Measurements from ENCODE around the gene C14orf132.

C14orf132 gene

DNA sequence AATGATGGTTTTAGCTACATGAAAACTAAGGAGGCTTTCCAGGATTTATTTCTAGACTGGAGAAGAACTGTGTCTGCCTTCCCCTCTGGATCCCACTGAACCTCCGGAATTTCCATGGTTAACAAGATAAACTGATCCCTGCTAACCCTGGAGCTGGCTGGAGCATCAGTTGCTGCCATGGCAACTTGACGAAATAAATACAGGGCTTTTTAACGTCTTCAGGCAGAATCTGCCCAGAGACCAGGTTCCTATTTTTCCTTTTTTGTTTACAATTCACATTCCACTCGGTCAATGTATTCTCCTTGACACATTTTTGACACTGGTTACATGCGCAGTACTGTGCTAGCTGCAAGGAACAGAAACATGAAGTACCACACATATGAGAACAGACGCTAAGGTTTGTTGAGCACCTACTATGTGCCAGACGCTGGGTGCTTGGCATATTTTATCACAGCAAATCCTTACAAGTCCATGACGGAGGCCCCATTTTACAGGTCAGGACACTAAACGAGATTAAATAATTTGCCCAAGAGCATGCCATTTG, 1.7 kb downstream of the C14orf132 start:
- DNase-seq: no peak

GRCh38 chr14:96042248-96042930, 3.2 kb downstream of the C14orf132 start:
- DNase-seq: no peak

GRCh38 chr14:96046630-96047029, 7.5 kb downstream of the C14orf132 start:
- DNase-seq: no peak

DNA sequence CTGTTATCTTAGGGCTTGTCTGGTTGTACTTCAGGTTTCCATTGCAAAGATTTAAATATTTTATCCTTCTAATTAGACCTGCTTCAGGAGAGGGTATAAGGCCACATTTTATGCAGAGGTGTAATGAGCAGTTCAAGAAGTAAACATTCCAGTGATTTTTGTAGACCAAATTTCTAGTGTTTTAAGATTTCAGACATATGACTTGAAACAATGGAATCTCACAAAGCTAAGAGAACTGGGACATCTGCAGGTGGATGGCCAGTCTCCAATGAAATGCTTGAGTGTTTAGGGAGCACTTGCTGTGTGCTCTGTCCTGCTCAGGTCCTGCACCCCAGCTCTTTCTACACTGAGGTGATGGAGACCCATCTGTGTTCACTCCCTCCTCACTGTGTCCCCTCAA, 7.9 kb downstream of the C14orf132 start:
- DNase-seq: no peak

DNA sequence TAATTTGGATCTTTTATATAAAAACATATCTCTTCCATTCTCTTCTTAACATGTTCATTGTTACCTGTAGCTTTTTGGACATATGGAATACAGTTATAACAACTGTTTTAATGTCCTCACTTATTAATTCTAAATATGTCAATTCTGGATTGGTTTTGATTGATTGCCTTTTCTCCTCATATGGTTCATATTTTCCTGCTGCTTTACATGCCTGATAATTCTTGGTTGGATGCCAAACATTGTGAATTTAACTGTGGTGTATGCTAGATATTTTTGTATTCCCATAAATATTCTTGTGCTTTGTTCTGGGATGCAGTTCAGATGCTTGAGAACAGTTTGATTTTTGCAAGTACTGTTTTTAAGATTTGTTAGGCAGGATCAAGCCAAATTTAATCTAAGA, 10.8 kb downstream of the C14orf132 start:
- no peak for DNase-seq

DNA sequence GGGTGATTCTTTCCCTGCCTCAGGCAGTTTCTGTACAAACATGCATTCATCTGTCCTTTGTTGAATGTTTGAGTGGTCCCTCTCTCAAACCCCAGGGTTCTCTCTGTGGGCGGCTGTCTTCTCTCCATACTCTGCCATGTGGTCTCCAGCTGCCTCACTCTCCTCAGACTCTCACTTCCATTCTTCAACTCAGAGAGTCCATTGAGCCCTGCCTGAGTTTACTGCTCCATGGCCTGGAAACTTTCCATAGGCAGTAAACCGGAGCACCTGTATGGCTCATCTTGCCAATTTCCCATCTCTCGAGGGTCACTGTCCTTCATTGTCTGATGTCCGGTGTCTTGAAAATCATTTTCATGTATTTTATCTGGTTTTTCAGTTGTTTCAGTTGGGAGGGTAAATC, 11.3 kb downstream of the C14orf132 start:
- DNase-seq: no peak

DNA sequence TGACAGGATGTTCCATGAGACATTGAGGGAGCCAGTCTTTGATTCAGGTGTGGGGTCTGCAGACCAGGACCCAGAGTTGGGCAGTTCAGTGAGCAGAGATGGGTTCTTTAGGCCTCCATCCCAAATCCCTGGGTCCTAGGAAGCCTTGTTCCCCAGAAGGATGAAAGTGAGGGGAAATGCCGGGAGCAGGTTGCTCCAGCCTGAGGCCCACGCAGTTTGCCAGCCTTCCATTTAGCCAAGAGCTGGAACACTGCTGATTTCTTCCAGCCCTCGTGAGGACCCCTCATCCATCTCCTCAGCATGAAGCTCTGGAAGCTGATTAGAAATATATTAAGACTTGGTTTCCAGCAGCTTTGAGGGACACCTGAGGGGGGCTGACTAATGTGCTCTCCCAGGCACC, 12.1 kb downstream of the C14orf132 start:
- DNase-seq: no peak

DNA sequence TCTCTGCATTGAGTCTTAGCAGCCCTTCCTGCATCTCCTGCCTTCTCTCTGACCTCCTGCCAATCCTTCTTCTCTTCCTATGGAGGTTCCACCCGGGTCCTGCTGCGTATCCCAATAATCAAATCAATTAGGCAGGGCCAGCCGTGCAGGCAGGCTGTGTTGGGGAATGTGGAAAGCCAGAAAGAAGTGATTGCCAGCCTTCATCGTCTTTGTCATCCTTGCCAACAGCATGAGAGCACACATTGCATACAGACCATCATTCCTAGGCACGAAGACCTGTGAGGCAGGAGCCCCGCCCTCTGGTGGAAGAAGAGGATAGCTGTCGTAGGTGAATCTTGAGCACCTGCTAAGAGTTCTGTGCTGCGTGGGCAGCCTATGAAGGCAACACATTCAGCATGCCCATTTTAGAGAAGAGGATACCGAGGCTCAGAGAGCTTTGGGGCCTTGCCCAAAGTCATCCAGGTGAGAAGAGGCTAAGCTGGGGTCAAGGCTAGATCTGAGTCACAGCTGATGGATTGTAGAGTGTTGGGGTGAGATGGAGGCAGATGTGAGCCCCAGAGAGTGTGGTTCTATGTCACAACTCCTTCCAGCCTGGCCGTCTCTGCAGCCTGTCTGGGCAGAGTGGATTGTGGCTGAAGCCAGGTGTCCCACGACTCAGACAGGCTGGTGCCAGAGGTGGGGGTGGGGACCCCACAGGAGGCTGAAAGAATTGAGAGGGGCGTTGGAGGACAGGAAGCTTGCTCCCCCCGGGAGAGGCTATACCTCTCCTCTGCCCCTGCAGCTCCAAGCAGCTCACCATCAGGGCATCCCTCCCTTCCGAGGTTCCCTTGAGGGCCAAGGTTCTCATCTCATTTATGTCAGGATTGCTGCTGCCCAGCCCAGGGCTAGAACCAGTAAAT, 12.7 kb downstream of the C14orf132 start:
- DNase-seq: peak in 1 of 2 experiments; percentile 13

- DNase-seq: no peak
Measured at GRCh38 chr14:96052541-96053247, 13.5 kb downstream of the C14orf132 start.

- no peak for DNase-seq
Measured at GRCh38 chr14:96053248-96053599, 14.1 kb downstream of the C14orf132 start.

GRCh38 chr14:96053600-96054381, 14.6 kb downstream of the C14orf132 start:
- no peak for DNase-seq

DNA sequence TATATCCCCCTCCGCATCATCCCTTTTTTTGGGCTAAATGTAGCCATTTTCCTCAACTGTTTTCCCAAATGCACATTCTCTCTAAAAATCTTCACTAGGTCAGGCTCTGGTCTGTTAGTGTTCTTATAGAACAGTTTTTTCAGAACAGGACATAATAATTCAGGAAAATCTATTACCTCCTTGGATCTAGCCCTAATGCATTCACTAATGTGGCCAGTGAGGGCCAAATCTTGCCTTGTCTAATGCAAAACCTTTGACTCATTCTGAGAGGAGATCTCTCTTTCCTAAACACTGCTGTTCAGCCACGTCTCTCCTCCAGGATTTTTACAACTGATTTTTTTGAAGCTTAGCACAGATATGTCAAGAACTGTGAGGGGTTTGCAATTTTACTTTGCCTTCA, 15.5 kb downstream of the C14orf132 start:
- no peak for DNase-seq

GRCh38 chr14:96055065-96055752, 16.0 kb downstream of the C14orf132 start:
- DNase-seq: no peak

DNA sequence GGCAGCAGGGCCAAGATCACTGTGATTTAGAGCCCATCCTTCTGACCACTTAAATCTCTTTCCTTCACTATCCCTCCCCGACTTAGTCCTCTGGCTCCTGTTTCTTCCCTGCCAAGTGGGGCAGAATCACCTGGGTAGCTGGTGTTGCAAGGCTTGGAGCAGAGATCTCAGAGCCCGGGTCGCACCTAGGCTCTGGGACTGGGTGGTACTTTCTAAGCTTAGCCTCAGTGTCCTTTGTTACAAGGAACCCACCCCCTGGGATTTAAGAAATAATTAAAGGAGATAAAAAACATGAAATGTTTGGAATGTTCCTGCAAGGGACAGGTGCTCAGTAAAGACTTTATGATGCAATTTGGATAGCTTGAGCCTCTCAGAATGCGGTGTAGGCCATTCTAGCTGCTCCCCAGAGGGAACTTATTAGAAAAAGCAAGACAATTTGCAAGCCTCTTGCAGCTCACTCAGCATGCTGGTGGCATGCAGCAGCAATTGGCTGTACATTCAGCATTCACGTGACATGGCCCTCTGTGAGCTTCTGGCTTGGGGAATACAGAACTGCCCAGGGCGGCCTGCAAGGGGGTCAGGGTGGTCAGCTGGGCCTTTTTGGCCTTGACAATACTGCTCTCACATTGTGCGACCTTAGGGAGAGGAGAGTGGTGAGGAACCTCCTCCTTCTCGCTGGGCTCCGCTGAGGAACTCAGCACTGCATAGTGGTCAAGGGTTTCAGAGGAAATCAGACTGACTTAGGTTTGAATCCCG, 16.8 kb downstream of the C14orf132 start:
- DNase-seq: no peak

DNA sequence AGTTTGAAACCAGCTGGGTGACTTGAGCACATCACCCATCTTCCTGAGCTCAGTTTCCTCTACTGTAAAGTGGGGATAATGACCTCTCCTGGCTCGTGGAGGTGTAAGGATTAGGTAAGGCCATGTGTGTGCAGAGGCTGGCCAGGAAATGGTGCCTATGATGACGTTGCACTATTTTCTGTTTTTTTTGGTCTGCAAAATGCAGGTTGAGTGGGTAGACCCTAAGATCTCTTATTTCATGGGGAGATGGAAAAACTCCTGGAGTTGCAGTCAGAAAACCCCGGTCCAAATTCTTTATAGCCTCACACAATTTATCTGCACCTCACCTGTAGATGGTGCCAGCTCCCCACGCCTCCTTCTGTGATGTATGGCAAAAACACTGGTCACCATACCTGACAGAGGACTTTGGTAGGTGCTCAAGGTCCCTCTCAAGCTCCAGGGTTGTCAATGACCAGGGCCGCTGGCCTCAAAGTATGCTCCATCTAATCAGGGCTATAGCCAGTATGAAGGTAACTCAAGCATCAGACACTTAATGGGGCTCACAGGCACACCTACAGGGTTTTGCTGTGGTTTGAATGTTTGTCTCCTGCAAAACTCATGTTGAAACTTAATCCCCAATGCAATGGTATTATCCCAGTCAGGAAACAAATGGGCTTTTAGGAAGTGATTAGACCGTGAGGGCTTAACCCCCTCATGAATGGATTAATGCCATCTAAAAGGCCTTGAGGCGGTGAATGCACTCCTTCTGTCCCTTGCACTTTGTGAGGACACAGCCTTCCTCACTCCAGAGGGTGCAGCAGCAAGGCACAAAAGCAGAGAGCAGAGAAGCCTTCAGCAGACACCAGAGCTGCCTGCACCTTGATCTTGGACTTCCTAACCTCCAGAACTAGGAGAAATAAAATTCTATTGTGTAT, 17.6 kb downstream of the C14orf132 start:
- DNase-seq: no peak

DNA sequence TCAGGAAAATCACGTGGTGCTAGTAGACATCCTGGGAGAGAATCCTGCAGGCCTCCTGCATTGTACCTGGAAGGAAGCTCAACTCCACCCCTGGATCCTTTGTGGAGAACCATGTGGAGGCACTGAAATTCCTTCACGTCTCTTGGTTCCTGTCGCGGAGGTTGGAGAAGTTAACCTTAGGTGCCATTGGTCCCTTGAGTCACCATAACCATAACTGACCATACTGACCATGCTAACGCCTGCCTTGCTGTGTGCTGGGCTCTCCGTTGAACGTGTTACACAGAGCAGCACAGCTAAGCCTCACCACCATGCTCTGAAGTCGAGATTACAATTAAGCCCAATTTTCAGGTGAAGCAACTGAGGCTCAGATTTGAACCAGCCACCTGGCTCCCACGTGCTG, 18.6 kb downstream of the C14orf132 start:
- DNase-seq: no peak

GRCh38 chr14:96058576-96059200, 19.5 kb downstream of the C14orf132 start:
- DNase-seq: no peak

GRCh38 chr14:96059519-96060135, 20.5 kb downstream of the C14orf132 start:
- DNase-seq: no peak

Measured in NCI-H187 (cell line).